Measurements from ENCODE around the gene TBCD. TPM values are rescaled to one million over a fixed set of nuclear protein-coding genes. Genes with fewer than 3 reads are reported as not detected.

The TBCD gene
- total RNA-seq, 1 donor from 2014 or later: 125 TPM

DNA sequence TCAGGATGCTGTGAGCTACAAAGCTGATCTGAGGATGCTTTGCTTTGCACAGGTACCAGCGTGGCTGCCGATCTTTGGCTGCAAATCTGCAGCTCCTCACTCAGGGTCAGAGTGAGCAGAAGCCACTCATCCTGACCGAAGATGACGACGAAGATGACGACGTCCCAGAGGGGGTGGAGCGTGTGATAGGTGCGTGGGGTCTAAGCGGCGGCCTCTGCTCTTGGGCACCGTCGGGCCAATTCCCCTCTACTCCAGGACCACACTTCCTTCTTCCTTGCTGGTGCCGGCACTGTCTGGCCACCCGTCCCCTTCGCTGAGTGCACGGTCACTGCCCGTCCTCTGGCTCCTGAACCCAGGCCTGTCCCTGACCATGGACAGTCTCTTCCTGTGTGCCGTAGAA, 54.0 kb downstream of the TBCD start:
- Mint-ChIP-seq H3K4me3 (ENCODE audit: low read depth) (no peak overlapping the region), H3K27me3 (ENCODE audit: low read depth) (no peaks in the 10 kb centered on the region), H3K9me3 (no peaks in the 10 kb centered on the region), H3K4me1 (ENCODE audit: low read depth) (peaks cover 6% of the 10 kb centered on the region), H3K27ac (no peak overlapping the region), H3K36me3 (ENCODE audit: low read depth) (peaks cover 12% of the 10 kb centered on the region)
- no peak for DNase-seq (ENCODE audit: low spot score)
- intact Hi-C loops (cut with micrococcal nuclease): no loop called here

- Mint-ChIP-seq H3K4me1 (ENCODE audit: low read depth) (peaks cover 6% of the 10 kb centered on the region), H3K4me3 (ENCODE audit: low read depth) (no peak overlapping the region), H3K36me3 (ENCODE audit: low read depth) (peaks cover 6% of the 10 kb centered on the region), H3K27ac (no peak overlapping the region), H3K27me3 (ENCODE audit: low read depth) (no peaks in the 10 kb centered on the region), H3K9me3 (no peaks in the 10 kb centered on the region)
- intact Hi-C loops (cut with micrococcal nuclease): no loop called here
- DNase-seq (ENCODE audit: low spot score): no peak
These were observed 54.8 kb downstream of the TBCD start for GRCh38 chr17:82806645-82807044.

DNA sequence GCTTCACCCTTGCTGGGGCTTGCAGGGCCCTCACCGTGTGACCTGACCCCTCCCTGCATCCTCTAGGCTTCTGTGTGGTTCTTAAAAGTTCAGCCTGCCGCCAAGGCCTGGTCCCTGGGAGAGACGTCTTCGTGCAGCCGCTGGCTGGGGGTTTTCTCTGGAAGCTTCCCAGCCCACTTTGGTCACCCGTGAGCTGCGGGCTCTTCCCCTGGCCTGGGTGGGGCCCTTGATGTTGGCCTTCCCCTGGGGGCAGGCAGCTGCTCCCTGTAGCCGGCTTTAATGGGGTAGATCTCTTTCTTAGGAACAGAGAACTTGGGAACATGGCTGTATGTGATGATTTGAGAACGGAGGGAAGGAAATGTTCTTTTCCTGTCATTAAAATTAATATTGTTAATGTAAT, 55.2 kb downstream of the TBCD start:
- Mint-ChIP-seq H3K27me3 (ENCODE audit: low read depth) (no peaks in the 10 kb centered on the region), H3K36me3 (ENCODE audit: low read depth) (peaks cover 4% of the 10 kb centered on the region), H3K4me1 (ENCODE audit: low read depth) (peaks cover 5% of the 10 kb centered on the region), H3K9me3 (no peaks in the 10 kb centered on the region), H3K27ac (no peak overlapping the region), H3K4me3 (ENCODE audit: low read depth) (no peak overlapping the region)
- DNase-seq (ENCODE audit: low spot score): no peak
- intact Hi-C loops (cut with micrococcal nuclease): no loop called here

DNA sequence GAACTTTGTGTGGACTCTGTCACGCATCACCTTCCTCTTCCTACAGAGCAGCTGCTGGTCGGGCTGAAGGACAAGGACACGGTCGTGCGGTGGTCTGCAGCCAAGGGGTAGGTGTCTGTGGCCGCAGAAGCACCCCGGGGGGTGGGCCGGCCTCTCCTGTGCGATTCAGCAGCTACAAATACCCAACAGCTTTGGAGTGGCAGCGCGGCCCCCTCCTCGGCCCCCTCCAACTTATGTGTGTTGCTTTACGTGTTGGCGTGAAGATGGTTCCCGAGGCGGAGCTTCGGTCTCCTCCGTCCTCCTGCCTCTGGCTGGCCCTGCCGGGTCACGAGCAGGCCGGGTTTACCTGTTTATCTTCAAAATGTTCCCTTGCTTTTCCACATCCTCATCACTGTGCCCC, 55.7 kb downstream of the TBCD start:
- no peaks in the 10 kb centered on the region for H3K27me3 Mint-ChIP-seq (ENCODE audit: low read depth)
- peaks cover 3% of the 10 kb centered on the region for H3K4me1 Mint-ChIP-seq (ENCODE audit: low read depth)
- no peaks in the 10 kb centered on the region for H3K9me3 Mint-ChIP-seq
- no peak overlapping the region for H3K4me3 Mint-ChIP-seq (ENCODE audit: low read depth)
- H3K27ac Mint-ChIP-seq: no peak overlapping the region
- peaks cover 4% of the 10 kb centered on the region for H3K36me3 Mint-ChIP-seq (ENCODE audit: low read depth)
- DNase-seq (ENCODE audit: low spot score): no peak
- intact Hi-C loops (cut with micrococcal nuclease): no loop called here

DNA sequence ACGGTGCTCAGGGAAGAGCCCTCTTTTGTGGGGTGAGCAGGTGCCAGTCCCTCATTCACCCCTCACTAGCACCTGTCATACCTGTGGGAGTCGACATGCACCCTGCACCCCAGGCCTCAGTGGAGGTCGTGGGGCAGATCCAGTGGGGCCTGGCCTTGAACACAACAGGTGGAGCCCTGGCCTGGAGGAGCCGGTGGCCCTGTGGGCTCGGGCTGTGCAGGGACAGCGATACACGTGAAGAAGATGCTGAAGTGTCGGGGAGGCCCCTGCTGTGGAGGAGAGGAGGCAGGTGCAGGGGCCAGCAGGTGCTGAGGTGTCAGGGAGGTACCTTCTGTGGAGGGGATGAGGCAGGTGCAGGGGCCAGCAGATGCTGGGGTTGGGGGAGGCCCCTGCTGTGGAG, 56.1 kb downstream of the TBCD start:
- Mint-ChIP-seq H3K27ac (no peak overlapping the region), H3K4me1 (ENCODE audit: low read depth) (peaks cover 3% of the 10 kb centered on the region), H3K4me3 (ENCODE audit: low read depth) (no peak overlapping the region), H3K36me3 (ENCODE audit: low read depth) (peaks cover 4% of the 10 kb centered on the region), H3K27me3 (ENCODE audit: low read depth) (no peaks in the 10 kb centered on the region), H3K9me3 (no peaks in the 10 kb centered on the region)
- intact Hi-C loops (cut with micrococcal nuclease): no loop called here
- no peak for DNase-seq (ENCODE audit: low spot score)

- no peak for DNase-seq (ENCODE audit: low spot score)
- no peak overlapping the region for H3K27ac Mint-ChIP-seq
- H3K36me3 Mint-ChIP-seq (ENCODE audit: low read depth): peaks cover 12% of the 10 kb centered on the region
- no peaks in the 10 kb centered on the region for H3K27me3 Mint-ChIP-seq (ENCODE audit: low read depth)
- H3K9me3 Mint-ChIP-seq: no peaks in the 10 kb centered on the region
- intact Hi-C loops (cut with micrococcal nuclease): no loop called here
- peaks cover 3% of the 10 kb centered on the region for H3K4me1 Mint-ChIP-seq (ENCODE audit: low read depth)
- H3K4me3 Mint-ChIP-seq (ENCODE audit: low read depth): no peak overlapping the region
These were observed 57.3 kb downstream of the TBCD start for GRCh38 chr17:82808921-82809905.

GRCh38 chr17:82810644-82811430, 59.0 kb downstream of the TBCD start:
- Mint-ChIP-seq H3K27me3 (ENCODE audit: low read depth) (no peaks in the 10 kb centered on the region), H3K36me3 (ENCODE audit: low read depth) (peaks cover 25% of the 10 kb centered on the region), H3K4me3 (ENCODE audit: low read depth) (no peak overlapping the region), H3K27ac (peak overlapping the region; percentile 11), H3K9me3 (no peaks in the 10 kb centered on the region), H3K4me1 (ENCODE audit: low read depth) (peaks cover 8% of the 10 kb centered on the region)
- no peak for DNase-seq (ENCODE audit: low spot score)
- intact Hi-C loops (cut with micrococcal nuclease): no loop called here

GRCh38 chr17:82812058-82812457, 60.2 kb downstream of the TBCD start:
- no peaks in the 10 kb centered on the region for H3K27me3 Mint-ChIP-seq (ENCODE audit: low read depth)
- H3K27ac Mint-ChIP-seq: no peak overlapping the region
- peaks cover 8% of the 10 kb centered on the region for H3K4me1 Mint-ChIP-seq (ENCODE audit: low read depth)
- no peak overlapping the region for H3K4me3 Mint-ChIP-seq (ENCODE audit: low read depth)
- H3K9me3 Mint-ChIP-seq: no peaks in the 10 kb centered on the region
- DNase-seq (ENCODE audit: low spot score): no peak
- peaks cover 37% of the 10 kb centered on the region for H3K36me3 Mint-ChIP-seq (ENCODE audit: low read depth)
- intact Hi-C loops (cut with micrococcal nuclease): no loop called here

- Mint-ChIP-seq H3K27me3 (ENCODE audit: low read depth) (no peaks in the 10 kb centered on the region), H3K4me1 (ENCODE audit: low read depth) (peaks cover 8% of the 10 kb centered on the region), H3K36me3 (ENCODE audit: low read depth) (peaks cover 38% of the 10 kb centered on the region), H3K4me3 (ENCODE audit: low read depth) (no peak overlapping the region), H3K27ac (no peak overlapping the region), H3K9me3 (no peaks in the 10 kb centered on the region)
- no peak for DNase-seq (ENCODE audit: low spot score)
- intact Hi-C loops (cut with micrococcal nuclease): no loop called here
These were observed 60.7 kb downstream of the TBCD start for GRCh38 chr17:82812601-82813000.

- DNase-seq (ENCODE audit: low spot score): no peak
- intact Hi-C loops (cut with micrococcal nuclease): no loop called here
These were observed 61.6 kb downstream of the TBCD start for GRCh38 chr17:82813299-82814051.

DNA sequence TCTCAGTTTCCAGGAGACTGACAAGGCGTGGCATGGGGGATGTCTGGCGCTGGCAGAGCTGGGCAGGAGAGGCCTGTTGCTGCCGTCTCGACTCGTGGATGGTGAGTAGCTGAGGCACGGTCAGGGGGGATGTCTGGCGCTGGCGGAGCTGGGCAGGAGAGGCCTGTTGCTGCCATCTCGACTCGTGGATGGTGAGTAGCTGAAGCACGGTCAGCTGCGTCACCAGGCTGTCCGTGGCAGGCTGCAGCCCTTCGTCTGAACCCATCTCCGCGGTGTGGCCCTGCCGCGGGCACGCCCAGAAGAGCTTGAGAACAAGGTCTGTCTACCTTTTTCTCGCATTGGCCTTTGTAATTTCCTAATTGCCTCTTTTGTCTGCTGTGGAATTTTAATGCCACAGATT, 63.0 kb downstream of the TBCD start:
- DNase-seq (ENCODE audit: low spot score): no peak
- Mint-ChIP-seq H3K4me3 (ENCODE audit: low read depth) (no peak overlapping the region), H3K27ac (no peak overlapping the region), H3K4me1 (ENCODE audit: low read depth) (peaks cover 7% of the 10 kb centered on the region), H3K36me3 (ENCODE audit: low read depth) (peaks cover 56% of the 10 kb centered on the region), H3K9me3 (no peaks in the 10 kb centered on the region), H3K27me3 (ENCODE audit: low read depth) (no peaks in the 10 kb centered on the region)
- intact Hi-C loops (cut with micrococcal nuclease): no loop called here

More at GRCh38 chr17:82813299-82814051, 61.6 kb downstream of the TBCD start:
- Mint-ChIP-seq H3K9me3 (no peaks in the 10 kb centered on the region), H3K36me3 (ENCODE audit: low read depth) (peaks cover 43% of the 10 kb centered on the region), H3K27ac (no peak overlapping the region), H3K4me1 (ENCODE audit: low read depth) (peaks cover 8% of the 10 kb centered on the region), H3K27me3 (ENCODE audit: low read depth) (no peaks in the 10 kb centered on the region), H3K4me3 (ENCODE audit: low read depth) (no peak overlapping the region)

GRCh38 chr17:82815354-82815753, 63.5 kb downstream of the TBCD start:
- Mint-ChIP-seq H3K27me3 (ENCODE audit: low read depth) (no peaks in the 10 kb centered on the region), H3K36me3 (ENCODE audit: low read depth) (peaks cover 61% of the 10 kb centered on the region), H3K4me1 (ENCODE audit: low read depth) (peaks cover 5% of the 10 kb centered on the region), H3K27ac (no peak overlapping the region), H3K4me3 (ENCODE audit: low read depth) (no peak overlapping the region), H3K9me3 (peaks cover 3% of the 10 kb centered on the region)
- no peak for DNase-seq (ENCODE audit: low spot score)
- intact Hi-C loops (cut with micrococcal nuclease): no loop called here
